Endothelial cell of umbilical vein (primary cell): ENCODE data around the gene ULBP2. TPM values are rescaled to one million over a fixed set of nuclear protein-coding genes. Genes with fewer than 3 reads are reported as not detected.

Experiments used
- BruUV-seq: library from RNA; stranded (reverse); fragments of 400-500 nt; replicated peaks from 2 replicates; lab custom pipeline; 2021; lab: Mats Ljungman, UMichigan
- CTCF ChIA-PET: fragments of 300-600, 350-600 bp; sonication (Branson Sonifier 250); formaldehyde crosslinking; loops from one replicate; lab custom pipeline; 2021; ENCODE audit warnings: antibody characterized with exemption, inconsistent platforms; lab: Charles Lee
- POLR2A ChIA-PET: fragments of 300-600, 350-600 bp; sonication (Branson Sonifier 250); formaldehyde crosslinking; loops from one replicate; lab custom pipeline; 2021; ENCODE audit warnings: antibody characterized with exemption, inconsistent platforms; lab: Charles Lee
- DNase-seq: peaks from one replicate; pipeline ENCODE4 v3.0.0-alpha.2; 2011; ENCODE audit warnings: low read depth, low spot score
- FAIRE-seq: peaks from 2 replicates; lab custom pipeline; 2011; peaks lifted over from hg19 to GRCh38; lab: Jason Lieb, UNC
- H2AFZ ChIP-seq: 2 replicates; pipeline ENCODE4 v1.6.0; 2012; ENCODE audit warnings: low read depth, low read length, control low read depth, inconsistent platforms
- H3K27ac ChIP-seq: 2 replicates; pipeline ENCODE4 v1.5.1; 2011; ENCODE audit warnings: low read depth, mild to moderate bottlenecking, control low read depth, low read length, moderate library complexity; ENCODE audit not compliant: insufficient read depth
- H3K27me3 ChIP-seq, 2 experiments: 2 replicates each; pipeline versions ENCODE4 v1.6.0 to v1.6.1; 2011; ENCODE audit warnings: low read length in 2 of 2, mixed read lengths in 1 of 2; ENCODE audit not compliant: control insufficient read depth in 2 of 2, insufficient read depth in 2 of 2
- H3K36me3 ChIP-seq, 2 experiments: 2 replicates in 1 of 2; 3 replicates in 1 of 2; pipeline ENCODE4 v1.5.1; 2011; ENCODE audit warnings: low read length in 2 of 2, mild to moderate bottlenecking in 1 of 2, moderate library complexity in 1 of 2; ENCODE audit not compliant: control insufficient read depth in 2 of 2, insufficient read depth in 2 of 2; ENCODE audit errors: extremely low read depth in 1 of 2
- H3K4me1 ChIP-seq: 3 replicates; pipeline ENCODE4 v1.5.1; 2011; ENCODE audit warnings: mild to moderate bottlenecking, low read length; ENCODE audit not compliant: control insufficient read depth, insufficient read depth; ENCODE audit errors: extremely low read depth
- H3K4me2 ChIP-seq: 2 replicates; pipeline ENCODE4 v1.6.1; 2011; ENCODE audit warnings: low read length, control low read depth, mixed read lengths; ENCODE audit not compliant: insufficient read depth
- H3K4me3 ChIP-seq, 3 experiments: fragments of 200-600 bp in 1 of 3; sonication (generic), shearing (Covaris generic) in 1 of 3; replicated peaks in 1 of 3; 2 replicates each; pipeline ENCODE4 v1.5.1; 2011 to 2016; ENCODE audit warnings: control low read depth in 3 of 3, low read length in 3 of 3, mild to moderate bottlenecking in 2 of 3, inconsistent platforms in 1 of 3, low read depth in 1 of 3, moderate library complexity in 1 of 3; ENCODE audit not compliant: insufficient read depth in 1 of 3
- H3K79me2 ChIP-seq: 2 replicates; pipeline ENCODE4 v1.6.0; 2012; ENCODE audit warnings: low read length, inconsistent platforms; ENCODE audit not compliant: control insufficient read depth, insufficient read depth
- H3K9ac ChIP-seq: replicated peaks from 2 replicates; pipeline ENCODE3; 2011; ENCODE audit warnings: low read length, control low read depth; ENCODE audit not compliant: insufficient read depth; ENCODE audit errors: extremely low read depth
- H3K9me1 ChIP-seq: replicated peaks from 3 replicates; pipeline ENCODE4 v1.6.0; 2011; ENCODE audit warnings: mild to moderate bottlenecking, low read length; ENCODE audit not compliant: control insufficient read depth, insufficient read depth; ENCODE audit errors: extremely low read depth
- H3K9me3 ChIP-seq: replicated peaks from 2 replicates; pipeline ENCODE4 v1.5.1; 2012; ENCODE audit warnings: low read length, inconsistent platforms; ENCODE audit not compliant: control insufficient read depth, insufficient read depth
- H4K20me1 ChIP-seq: replicated peaks from 2 replicates; pipeline ENCODE3; 2011; ENCODE audit warnings: mild to moderate bottlenecking, low read length; ENCODE audit not compliant: control insufficient read depth, insufficient read depth; ENCODE audit errors: extremely low read depth
- EZH2 ChIP-seq: IDR thresholded peaks from 2 replicates; pipeline ENCODE4 v1.6.1; 2012; ENCODE audit warnings: borderline replicate concordance, low read depth, mild to moderate bottlenecking, moderate library complexity, low read length, inconsistent platforms; ENCODE audit not compliant: severe bottlenecking
- FOS ChIP-seq: IDR thresholded peaks from 2 replicates; pipeline ENCODE4 v1.6.1; 2011; ENCODE audit warnings: mild to moderate bottlenecking, low read length, moderate library complexity, borderline replicate concordance; ENCODE audit not compliant: insufficient read depth
- GATA2 ChIP-seq: IDR thresholded peaks from 2 replicates; pipeline ENCODE4 v1.7.0; 2011; ENCODE audit warnings: low read depth, mild to moderate bottlenecking, moderate library complexity, mixed read lengths, low read length; ENCODE audit not compliant: insufficient read length, insufficient read depth
- JUN ChIP-seq: IDR thresholded peaks from 2 replicates; pipeline ENCODE4 v1.6.1; 2011; ENCODE audit warnings: borderline replicate concordance, low read depth; ENCODE audit not compliant: insufficient read length, insufficient read depth
- MYC ChIP-seq: IDR thresholded peaks from one replicate; pipeline ENCODE4 v1.6.1; 2011; ENCODE audit warnings: mild to moderate bottlenecking, low read depth, low read length
- POLR2A ChIP-seq: IDR thresholded peaks from 2 replicates; pipeline ENCODE4 v1.6.1; 2012; ENCODE audit warnings: low read depth, mild to moderate bottlenecking, control low read depth, low read length
- POLR2AphosphoS5 ChIP-seq: IDR thresholded peaks from 2 replicates; pipeline ENCODE4 v1.6.1; 2012; ENCODE audit warnings: low read depth, mild to moderate bottlenecking, control low read depth, low read length, moderate library complexity; ENCODE audit not compliant: insufficient read depth
- dilution Hi-C: fragments of 300-500 bp; cut with MboI; formaldehyde crosslinking; loops from one replicate; pipeline ENCODE4 v1.15.0; 2019; ENCODE audit warnings: low sequenced_read_pairs; ENCODE audit not compliant: extremely low pct_ligation_motif_present
- intact Hi-C: fragments of 100-400 bp; cut with micrococcal nuclease; formaldehyde crosslinking; loops from one replicate; pipeline ENCODE4 v1.10.0; 2022
- polyA plus RNA-seq, 4 experiments: library from polyadenylated mRNA; depleted of rRNA in 3 of 4; stranded (reverse) in 3 of 4; unstranded in 1 of 4; fragments of >200 nt; gene quantifications; 2 replicates each; pipeline versions ENCODE4 v1.2.1 to v1.2.3, GENCODE V29; 2011 to 2012; ENCODE audit warnings: missing spikeins in 1 of 4
- total RNA-seq: library from RNA; stranded (reverse); gene quantifications from 2 replicates; pipeline ENCODE4 v1.2.3, GENCODE V29; 2021
- TF ChIP-seq, protein P1 (sequence below), 2 donors: IDR thresholded peaks; 1 replicate in 1 of 2; 2 replicates in 1 of 2; pipeline ENCODE4 v1.5.1; 2011; ENCODE audit warnings: low read length in 2 of 2, mild to moderate bottlenecking in 2 of 2, moderate library complexity in 2 of 2, control low read depth in 1 of 2, inconsistent platforms in 1 of 2, low read depth in 1 of 2; ENCODE audit not compliant: insufficient read depth in 1 of 2; ENCODE audit errors: extremely low read depth in 1 of 2
- TF ChIP-seq, protein P2 (sequence below): IDR thresholded peaks from 2 replicates; pipeline ENCODE4 v1.6.1; 2011; ENCODE audit not compliant: insufficient read depth, insufficient read length

Gene ULBP2
- total and polyA plus RNA-seq, 2 donors (not counting 3 experiments of a cell fraction or from before 2014, with no cell fraction given), result 7.0 to 22.8 TPM

DNA sequence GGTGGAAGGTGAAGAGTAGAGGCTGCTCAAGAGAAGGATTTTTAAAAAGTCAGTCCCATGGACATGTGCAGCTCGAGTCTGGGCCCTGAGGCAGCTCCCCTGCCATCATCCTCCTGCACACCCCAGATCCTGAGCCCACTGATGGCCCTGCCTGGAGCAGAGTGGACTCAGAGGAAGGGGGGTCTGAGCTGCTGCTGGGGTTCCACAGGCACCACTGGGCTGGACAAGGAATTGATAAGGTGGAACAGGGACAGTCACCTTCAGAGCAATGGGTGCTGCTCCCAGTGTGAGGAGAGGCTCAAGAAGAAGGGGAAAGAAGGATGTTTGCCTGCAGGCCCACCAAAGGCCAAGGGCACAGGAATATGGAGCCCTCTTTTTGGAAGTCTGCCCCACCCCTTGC lies 6.2 kb downstream of the ULBP2 start:
- DNase-seq (no peak), FAIRE-seq (no peak)
- ChIA-PET CTCF (interaction anchor here (0.8 to 1.3 kb wide), 2 partner anchors 69 to 212 kb away, joined by 3 read pairs; no protein-coding TSS in a partner anchor), POLR2A (no interaction called here)
- no peaks in the 10 kb centered on the region for H4K20me1 ChIP-seq
- H3K9me3 ChIP-seq, result no peaks in the 10 kb centered on the region
- H3K79me2 ChIP-seq, result no peaks in the 10 kb centered on the region
- peaks cover 0 to 3% of the 10 kb centered on the region in 2 experiments for H3K36me3 ChIP-seq
- H3K4me3 ChIP-seq, result no peak overlapping the region
- H3K4me2 ChIP-seq, result no peak overlapping the region
- H3K27me3 ChIP-seq, result peaks cover 19 to 22% of the 10 kb centered on the region in 2 experiments
- no peaks in the 10 kb centered on the region for H3K9me1 ChIP-seq
- no peaks in the 10 kb centered on the region for H3K4me1 ChIP-seq
- TF ChIP-seq JUN (no peak), POLR2A (no peak), EZH2 (no peak), POLR2AphosphoS5 (no peak), GATA2 (no peak), FOS (no peak), MYC (no peak)
- TF ChIP-seq, protein P1, sequence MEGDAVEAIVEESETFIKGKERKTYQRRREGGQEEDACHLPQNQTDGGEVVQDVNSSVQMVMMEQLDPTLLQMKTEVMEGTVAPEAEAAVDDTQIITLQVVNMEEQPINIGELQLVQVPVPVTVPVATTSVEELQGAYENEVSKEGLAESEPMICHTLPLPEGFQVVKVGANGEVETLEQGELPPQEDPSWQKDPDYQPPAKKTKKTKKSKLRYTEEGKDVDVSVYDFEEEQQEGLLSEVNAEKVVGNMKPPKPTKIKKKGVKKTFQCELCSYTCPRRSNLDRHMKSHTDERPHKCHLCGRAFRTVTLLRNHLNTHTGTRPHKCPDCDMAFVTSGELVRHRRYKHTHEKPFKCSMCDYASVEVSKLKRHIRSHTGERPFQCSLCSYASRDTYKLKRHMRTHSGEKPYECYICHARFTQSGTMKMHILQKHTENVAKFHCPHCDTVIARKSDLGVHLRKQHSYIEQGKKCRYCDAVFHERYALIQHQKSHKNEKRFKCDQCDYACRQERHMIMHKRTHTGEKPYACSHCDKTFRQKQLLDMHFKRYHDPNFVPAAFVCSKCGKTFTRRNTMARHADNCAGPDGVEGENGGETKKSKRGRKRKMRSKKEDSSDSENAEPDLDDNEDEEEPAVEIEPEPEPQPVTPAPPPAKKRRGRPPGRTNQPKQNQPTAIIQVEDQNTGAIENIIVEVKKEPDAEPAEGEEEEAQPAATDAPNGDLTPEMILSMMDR (IDR thresholded peaks at IDR 0.05; ENCODE audit: extremely low read depth in 1 of 2, insufficient read depth in 1 of 2, low read depth in 1 of 2, low read length in 2 of 2), result no peak
- TF ChIP-seq, protein P2, sequence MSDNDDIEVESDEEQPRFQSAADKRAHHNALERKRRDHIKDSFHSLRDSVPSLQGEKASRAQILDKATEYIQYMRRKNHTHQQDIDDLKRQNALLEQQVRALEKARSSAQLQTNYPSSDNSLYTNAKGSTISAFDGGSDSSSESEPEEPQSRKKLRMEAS, result no peak
- H3K27ac ChIP-seq, result no peak overlapping the region
- intact Hi-C loops (no loop called here), dilution Hi-C loops (no loop called here)
- no TSS peak for BruUV-seq
- no peak overlapping the region for H3K9ac ChIP-seq
- no peak overlapping the region for H2AFZ ChIP-seq
